ENCODE measurements around the gene GRK3. TPM values are rescaled to one million over a fixed set of nuclear protein-coding genes. Genes with fewer than 3 reads are reported as not detected.
"Not testable (repeated sequence)": the region's sequence is repeated elsewhere in the genome, so short reads cannot be mapped to it uniquely, and the experiment has no call there.

GRK3 gene
- 1 to 10 TPM in 2 of 4 donors, under 1 TPM in 2; 0.22 to 6.0 (median 2.0) TPM for polyA plus RNA-seq
- long read RNA-seq, donor 1: 0 reads
- long read RNA-seq, donor 2: 0 reads
- long read RNA-seq, donor 3: 0 reads
- long read RNA-seq, donor 4: 0 reads
- long read RNA-seq, donor 5: 0 reads
- long read RNA-seq, donor 6: 0 reads
- long read RNA-seq, donor 7: 0 reads
- long read RNA-seq, donor 8: 0 reads
- long read RNA-seq, donor 9: 0 reads
- long read RNA-seq, donor 10: 0 reads

DNA sequence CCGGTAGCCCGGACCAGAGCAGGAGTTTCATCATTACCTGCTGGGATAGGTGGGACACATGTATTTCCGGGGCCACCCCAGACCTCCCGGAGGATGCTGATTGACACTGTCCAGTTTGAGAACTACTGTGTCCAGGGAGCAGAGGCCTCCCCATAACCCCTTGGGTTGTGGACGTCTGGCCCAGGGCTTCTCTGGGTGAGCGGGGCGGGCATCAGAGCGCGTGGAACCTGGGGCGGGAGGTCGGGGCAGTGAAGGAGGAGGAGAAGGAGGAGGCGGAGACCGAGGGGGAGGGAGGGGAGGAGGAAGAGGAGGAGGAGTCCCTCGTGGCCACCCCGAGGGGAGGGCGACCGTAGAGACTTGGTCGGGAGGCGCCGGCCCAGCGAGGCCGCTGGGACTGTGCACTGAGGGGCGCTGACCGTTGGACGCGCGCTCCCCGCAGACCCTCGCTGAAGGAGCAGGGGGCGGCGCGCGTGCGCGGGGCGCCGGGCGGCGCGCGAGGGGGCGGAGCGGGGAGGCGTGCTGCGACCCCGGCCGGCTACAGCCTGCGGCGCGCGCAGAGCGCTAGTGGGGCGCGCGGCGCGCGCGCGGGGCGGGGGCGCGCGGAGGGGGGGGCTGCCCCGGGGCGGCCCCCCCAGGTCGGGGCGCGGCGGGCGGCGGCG lies at the start of gene GRK3:
Gene GRK3 (plus strand): TSS at position 356 of the 659 bp plus-strand sequence. CDS start 366 bp downstream, outside the sequence.
- H3K27me3 ChIP-seq (ENCODE audit: control insufficient read depth in 3 of 3, insufficient read depth in 3 of 3, low read length in 3 of 3): peaks cover 2 to 8% (median 6%) of the 10 kb centered on the region in 3 donors
- FAIRE-seq (no peak), DNase-seq (peak; percentile 23 to 87)
- H3K9me3 ChIP-seq (ENCODE audit: control insufficient read depth in 2 of 2, insufficient read depth in 1 of 2, low read depth in 1 of 2, low read length in 1 of 2): no peaks in the 10 kb centered on the region
- no peaks in the 10 kb centered on the region for H3K36me3 ChIP-seq (ENCODE audit: control insufficient read depth in 3 of 3, insufficient read depth in 2 of 3, low read depth in 1 of 3, low read length in 3 of 3)
- H3K4me1 ChIP-seq (ENCODE audit: control insufficient read depth in 3 of 3, insufficient read depth in 2 of 3, low read depth in 1 of 3, low read length in 2 of 3): peaks cover 0 to 5% (median 0%) of the 10 kb centered on the region in 3 donors
- H3K4me3 ChIP-seq (ENCODE audit: low read depth in 1 of 3, low read length in 3 of 3): peak within 1 kb of the TSS; percentile 48 to 71 (median 66)
- WGBS, 3 donors: 1 to 2% (median 1%) methylated on average over 29 to 73 of the region's 73 CpGs
- peak within 1 kb of the TSS in 1 of 3 donors; percentile 65 for H3K27ac ChIP-seq (ENCODE audit: low read depth in 1 of 3, low read length in 2 of 3)

DNA sequence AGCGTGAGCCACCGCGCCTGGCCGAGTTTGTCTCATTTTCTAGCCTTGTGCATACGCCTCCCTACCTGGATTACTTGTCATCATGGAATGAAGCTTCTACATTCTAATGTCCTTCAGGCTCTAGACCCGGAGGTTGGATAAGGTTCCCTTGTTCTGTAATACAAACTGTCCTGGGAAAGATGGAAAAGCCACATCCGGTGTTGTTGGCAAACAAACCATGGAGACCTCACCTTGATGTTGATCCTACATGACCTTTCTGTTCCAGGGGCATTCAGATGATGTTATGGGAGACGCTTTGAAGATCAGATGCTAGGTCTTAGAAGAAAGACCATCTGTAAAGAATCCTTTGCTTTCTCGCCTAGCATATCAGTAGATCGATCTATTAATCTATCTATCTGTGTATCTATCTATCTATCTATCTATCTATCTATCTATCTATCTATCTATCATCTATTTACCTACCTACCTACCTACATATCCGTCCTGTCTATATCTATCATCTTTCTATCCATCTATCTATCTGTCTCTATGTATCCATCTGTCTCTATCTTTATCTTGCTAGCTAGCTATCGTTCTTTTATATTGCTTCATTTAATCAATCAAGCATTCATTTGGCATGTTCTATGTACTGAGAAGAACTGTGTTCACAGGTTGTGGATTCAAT lies 46.3 kb upstream of the GRK3 start:
- no peak for DNase-seq
- whole genome bisulfite sequencing, 3 donors: 84 to 91% (median 86%) methylated on average over 12 of the region's 12 CpGs
- no peak for FAIRE-seq
- Histone ChIP-seq H3K4me1 (ENCODE audit: control insufficient read depth in 3 of 3, insufficient read depth in 2 of 3, low read depth in 1 of 3, low read length in 2 of 3) (no peaks in the 10 kb centered on the region), H3K4me3 (ENCODE audit: low read depth in 1 of 3, low read length in 3 of 3) (no peak overlapping the region), H3K27ac (ENCODE audit: low read depth in 1 of 3, low read length in 2 of 3) (no peak overlapping the region), H3K36me3 (ENCODE audit: control insufficient read depth in 3 of 3, insufficient read depth in 2 of 3, low read depth in 1 of 3, low read length in 3 of 3) (no peaks in the 10 kb centered on the region), H3K27me3 (ENCODE audit: control insufficient read depth in 3 of 3, insufficient read depth in 3 of 3, low read length in 3 of 3) (no peaks in the 10 kb centered on the region), H3K9me3 (ENCODE audit: control insufficient read depth in 2 of 2, insufficient read depth in 1 of 2, low read depth in 1 of 2, low read length in 1 of 2) (no peaks in the 10 kb centered on the region)

DNA sequence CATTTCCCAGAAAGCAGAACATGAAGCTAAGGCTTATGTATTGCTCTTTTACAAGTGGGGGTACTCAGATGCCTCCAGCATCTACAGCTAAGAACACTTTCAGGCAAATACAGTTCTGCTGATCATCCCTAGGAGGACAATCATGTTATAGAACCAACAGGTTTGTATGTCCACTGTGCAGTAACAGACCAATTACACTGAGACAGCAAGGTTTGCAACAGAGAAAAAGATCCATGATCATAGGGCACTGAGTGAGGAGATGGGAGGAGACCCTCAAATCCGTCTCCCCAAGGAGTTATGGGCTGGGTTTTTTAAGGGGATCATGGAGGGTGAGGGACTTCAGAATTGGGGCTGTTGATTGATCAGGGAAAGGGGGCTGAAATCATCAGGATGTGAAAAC lies 39.1 kb upstream of the GRK3 start:
- Histone ChIP-seq H3K9me3 (ENCODE audit: control insufficient read depth in 2 of 2, insufficient read depth in 1 of 2, low read depth in 1 of 2, low read length in 1 of 2) (peaks cover 0 to 4% of the 10 kb centered on the region in 2 donors), H3K27ac (ENCODE audit: low read depth in 1 of 3, low read length in 2 of 3) (no peak overlapping the region), H3K4me1 (ENCODE audit: control insufficient read depth in 3 of 3, insufficient read depth in 2 of 3, low read depth in 1 of 3, low read length in 2 of 3) (no peaks in the 10 kb centered on the region), H3K27me3 (ENCODE audit: control insufficient read depth in 3 of 3, insufficient read depth in 3 of 3, low read length in 3 of 3) (no peaks in the 10 kb centered on the region), H3K36me3 (ENCODE audit: control insufficient read depth in 3 of 3, insufficient read depth in 2 of 3, low read depth in 1 of 3, low read length in 3 of 3) (no peaks in the 10 kb centered on the region), H3K4me3 (ENCODE audit: low read depth in 1 of 3, low read length in 3 of 3) (no peak overlapping the region)
- DNase-seq (no peak), FAIRE-seq (no peak)
- 33 to 72% (median 36%) methylated on average over 1 of the region's 1 CpG for WGBS, 3 donors

DNA sequence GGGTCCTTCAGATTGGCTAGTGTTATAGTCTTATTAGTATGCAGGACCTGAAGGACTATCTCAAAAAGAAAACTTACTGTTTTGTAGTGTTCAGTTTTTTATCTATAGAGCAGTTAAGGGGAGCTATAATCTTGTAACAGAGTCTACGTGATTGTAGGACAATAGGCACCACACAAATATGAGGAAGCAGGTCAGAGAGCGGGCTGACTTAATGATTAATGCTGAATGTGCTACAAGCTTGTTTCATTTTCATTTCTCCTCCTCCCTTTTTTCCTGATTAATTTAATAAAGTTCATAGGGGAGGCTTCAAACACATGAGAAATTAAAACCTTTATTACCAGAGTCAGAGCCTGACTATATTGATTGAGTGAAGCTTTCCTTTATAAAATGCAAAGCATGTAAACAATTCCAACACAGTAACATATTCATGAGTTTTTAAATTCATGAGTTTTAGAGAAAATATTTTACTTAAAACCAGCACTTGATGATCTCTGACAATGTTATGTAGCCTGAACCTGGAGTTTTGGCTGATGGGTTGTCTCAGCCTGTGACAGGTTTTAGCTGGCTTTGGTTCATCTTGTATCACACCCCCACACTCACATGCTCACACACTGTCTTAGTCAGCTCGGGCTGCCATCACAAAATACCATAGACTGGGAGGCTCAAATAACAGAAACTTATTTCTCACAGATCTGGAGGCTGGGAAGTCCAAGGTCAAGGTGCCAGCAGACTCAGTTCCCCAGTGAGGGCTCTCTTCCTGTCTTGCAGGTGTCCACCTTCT lies 38.5 kb upstream of the GRK3 start:
- not testable (repeated sequence) for H3K4me1 ChIP-seq (ENCODE audit: control insufficient read depth in 3 of 3, insufficient read depth in 2 of 3, low read depth in 1 of 3, low read length in 2 of 3); H3K36me3 ChIP-seq (ENCODE audit: control insufficient read depth in 3 of 3, insufficient read depth in 2 of 3, low read depth in 1 of 3, low read length in 3 of 3); H3K4me3 ChIP-seq (ENCODE audit: low read depth in 1 of 3, low read length in 3 of 3); H3K27ac ChIP-seq (ENCODE audit: low read depth in 1 of 3, low read length in 2 of 3); FAIRE-seq; H3K27me3 ChIP-seq (ENCODE audit: control insufficient read depth in 3 of 3, insufficient read depth in 3 of 3, low read length in 3 of 3); H3K9me3 ChIP-seq (ENCODE audit: control insufficient read depth in 2 of 2, insufficient read depth in 1 of 2, low read depth in 1 of 2, low read length in 1 of 2)
- WGBS, 3 donors: 21 to 51% (median 32%) methylated on average over 3 of the region's 3 CpGs
- peak in 1 of 2 donors; percentile 45 for DNase-seq

DNA sequence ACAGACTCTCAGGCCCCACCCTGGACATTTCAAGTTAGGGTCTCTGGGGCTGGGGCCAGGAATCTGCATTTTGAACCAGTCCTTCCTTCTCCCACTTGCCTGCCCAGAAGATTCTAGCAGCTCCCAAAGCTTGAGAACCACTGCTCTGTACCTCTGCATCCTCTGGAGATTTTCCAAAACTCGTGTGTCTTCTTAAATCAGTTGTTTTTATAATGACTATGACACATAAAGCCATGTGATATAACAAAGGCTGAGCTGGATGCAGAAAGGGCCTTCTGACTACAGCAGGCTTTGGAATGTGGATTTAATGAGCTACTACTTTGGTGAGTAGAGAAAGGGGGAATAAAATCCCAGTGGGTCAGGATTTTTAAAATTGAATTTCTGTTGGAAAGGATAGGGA lies 37.5 kb upstream of the GRK3 start:
- H3K4me3 ChIP-seq (ENCODE audit: low read depth in 1 of 3, low read length in 3 of 3); H3K27ac ChIP-seq (ENCODE audit: low read depth in 1 of 3, low read length in 2 of 3); H3K27me3 ChIP-seq (ENCODE audit: control insufficient read depth in 3 of 3, insufficient read depth in 3 of 3, low read length in 3 of 3); DNase-seq; H3K36me3 ChIP-seq (ENCODE audit: control insufficient read depth in 3 of 3, insufficient read depth in 2 of 3, low read depth in 1 of 3, low read length in 3 of 3); FAIRE-seq; H3K9me3 ChIP-seq (ENCODE audit: control insufficient read depth in 2 of 2, insufficient read depth in 1 of 2, low read depth in 1 of 2, low read length in 1 of 2); H3K4me1 ChIP-seq (ENCODE audit: control insufficient read depth in 3 of 3, insufficient read depth in 2 of 3, low read depth in 1 of 3, low read length in 2 of 3): not testable (repeated sequence)
- WGBS, 3 donors: 11 to 23% (median 18%) methylated on average over 1 of the region's 1 CpG

DNA sequence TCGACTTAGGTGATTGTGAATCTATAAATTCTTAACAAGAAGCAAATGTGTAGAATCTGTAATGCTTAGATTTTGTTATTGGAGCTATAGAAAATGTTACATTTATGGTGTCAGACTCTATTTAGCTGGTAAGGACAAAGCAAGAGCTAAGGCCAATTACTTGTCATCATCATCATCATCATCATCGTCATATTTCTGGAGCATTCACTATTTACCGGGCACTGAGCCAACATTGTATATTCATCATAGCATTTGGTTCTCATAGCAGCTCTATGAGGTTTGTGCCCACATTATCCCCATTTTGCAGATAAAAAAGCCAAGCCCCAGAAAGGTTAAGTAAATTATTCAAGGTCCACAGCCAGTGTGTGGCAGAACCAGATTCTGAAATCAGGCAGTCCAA lies 36.4 kb upstream of the GRK3 start:
- WGBS, 3 donors: 61 to 78% (median 66%) methylated on average over 3 of the region's 3 CpGs
- H3K9me3 ChIP-seq (ENCODE audit: control insufficient read depth in 2 of 2, insufficient read depth in 1 of 2, low read depth in 1 of 2, low read length in 1 of 2); H3K4me1 ChIP-seq (ENCODE audit: control insufficient read depth in 3 of 3, insufficient read depth in 2 of 3, low read depth in 1 of 3, low read length in 2 of 3); H3K27me3 ChIP-seq (ENCODE audit: control insufficient read depth in 3 of 3, insufficient read depth in 3 of 3, low read length in 3 of 3); FAIRE-seq; H3K36me3 ChIP-seq (ENCODE audit: control insufficient read depth in 3 of 3, insufficient read depth in 2 of 3, low read depth in 1 of 3, low read length in 3 of 3); DNase-seq; H3K4me3 ChIP-seq (ENCODE audit: low read depth in 1 of 3, low read length in 3 of 3); H3K27ac ChIP-seq (ENCODE audit: low read depth in 1 of 3, low read length in 2 of 3): not testable (repeated sequence)

DNA sequence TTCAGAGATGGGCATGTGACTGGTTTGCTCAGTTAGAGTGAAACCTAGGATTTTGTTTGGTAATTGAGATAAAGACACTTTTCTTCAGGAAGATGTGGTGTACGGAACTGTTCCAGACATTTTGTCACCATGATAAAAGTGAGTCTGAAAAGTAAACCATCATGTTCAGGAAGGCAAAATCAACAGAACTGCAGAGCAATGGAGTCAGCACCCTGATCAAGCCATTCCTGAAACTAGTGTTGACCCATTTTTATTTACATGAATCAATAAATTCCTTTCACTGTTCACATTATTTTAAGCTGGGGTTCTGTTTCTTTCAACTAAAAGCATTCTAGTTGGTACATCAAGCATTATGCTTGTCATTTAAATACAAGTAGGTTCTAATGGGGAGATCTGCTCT lies 35.4 kb upstream of the GRK3 start:
- not testable (repeated sequence) for H3K27me3 ChIP-seq (ENCODE audit: control insufficient read depth in 3 of 3, insufficient read depth in 3 of 3, low read length in 3 of 3); H3K9me3 ChIP-seq (ENCODE audit: control insufficient read depth in 2 of 2, insufficient read depth in 1 of 2, low read depth in 1 of 2, low read length in 1 of 2); DNase-seq; H3K27ac ChIP-seq (ENCODE audit: low read depth in 1 of 3, low read length in 2 of 3); H3K4me1 ChIP-seq (ENCODE audit: control insufficient read depth in 3 of 3, insufficient read depth in 2 of 3, low read depth in 1 of 3, low read length in 2 of 3); H3K36me3 ChIP-seq (ENCODE audit: control insufficient read depth in 3 of 3, insufficient read depth in 2 of 3, low read depth in 1 of 3, low read length in 3 of 3); H3K4me3 ChIP-seq (ENCODE audit: low read depth in 1 of 3, low read length in 3 of 3); FAIRE-seq
- 74 to 100% (median 89%) methylated on average over 1 of the region's 1 CpG for WGBS, 3 donors

DNA sequence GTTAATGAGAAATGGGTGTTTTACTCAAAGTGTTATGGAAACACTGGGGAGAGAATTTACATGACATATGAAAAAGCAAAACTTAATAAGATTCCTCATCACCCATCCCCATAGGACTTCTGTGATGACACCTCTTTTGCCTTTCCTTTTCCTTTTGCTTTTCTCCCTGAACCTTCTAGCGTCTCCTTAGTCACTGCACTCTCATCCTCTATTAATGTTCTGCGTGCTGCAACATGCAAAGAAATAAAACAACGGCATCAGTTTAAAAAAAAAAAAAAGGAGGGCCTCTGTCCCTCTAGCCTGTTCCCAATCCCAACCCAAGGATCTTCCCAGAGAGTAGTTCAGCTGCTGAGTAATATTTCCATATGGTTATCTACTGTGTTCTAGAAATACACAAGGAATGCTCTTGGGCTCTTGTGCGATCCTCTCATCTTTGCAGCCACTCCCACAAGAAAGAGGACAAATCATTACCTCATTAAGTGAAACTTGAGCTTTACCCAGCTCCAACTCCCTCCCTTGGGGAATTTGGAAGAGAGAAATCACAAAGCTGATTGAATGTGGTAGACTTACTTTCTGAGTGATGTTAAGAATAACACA lies 34.8 kb upstream of the GRK3 start:
- H3K4me1 ChIP-seq (ENCODE audit: control insufficient read depth in 3 of 3, insufficient read depth in 2 of 3, low read depth in 1 of 3, low read length in 2 of 3); H3K27ac ChIP-seq (ENCODE audit: low read depth in 1 of 3, low read length in 2 of 3); H3K9me3 ChIP-seq (ENCODE audit: control insufficient read depth in 2 of 2, insufficient read depth in 1 of 2, low read depth in 1 of 2, low read length in 1 of 2); FAIRE-seq; H3K27me3 ChIP-seq (ENCODE audit: control insufficient read depth in 3 of 3, insufficient read depth in 3 of 3, low read length in 3 of 3); H3K4me3 ChIP-seq (ENCODE audit: low read depth in 1 of 3, low read length in 3 of 3); DNase-seq; H3K36me3 ChIP-seq (ENCODE audit: control insufficient read depth in 3 of 3, insufficient read depth in 2 of 3, low read depth in 1 of 3, low read length in 3 of 3): not testable (repeated sequence)
- 93 to 95% (median 93%) methylated on average over 4 of the region's 4 CpGs for WGBS, 3 donors

Measured in small intestine (tissue), 16 donors.